GM23338 (cell line): ENCODE results near the gene COL16A1.

Experiments
- CTCF ChIP-seq, 2 experiments: fragments of 200-600 bp in 1 of 2; sonication (generic) in 1 of 2; conservative IDR thresholded peaks; 2 replicates each; pipeline versions ENCODE4 v1.5.1 to v1.6.1; 2016 to 2017; ENCODE audit warnings: antibody characterized with exemption in 2 of 2, low read depth in 2 of 2, mild to moderate bottlenecking in 2 of 2, moderate library complexity in 1 of 2
- POLR2AphosphoS5 ChIP-seq: IDR thresholded peaks from 2 replicates; pipeline ENCODE4 v1.6.1; 2016; ENCODE audit warnings: antibody characterized with exemption, low read depth

- TF ChIP-seq POLR2AphosphoS5 (no peak), CTCF (conservative IDR thresholded peaks at IDR 0.05; ENCODE audit: low read depth in 2 of 2) (no peak)
Observed at GRCh38 chr1:31674626-31675025, 29.2 kb downstream of the COL16A1 start.
